GM19397 (cell line): ENCODE data around the gene STAG3.
A peak's percentile ranks its signal among the peaks of the same experiment; 100 is the strongest.

Experiments used
- ATAC-seq: cut with Tn5 transposase; IDR thresholded peaks from one replicate; pipeline ENCODE4 v1.9.1; 2021; ENCODE audit warnings: mild to moderate bottlenecking, moderate library complexity; ENCODE audit not compliant: unreplicated experiment

The STAG3 gene

DNA sequence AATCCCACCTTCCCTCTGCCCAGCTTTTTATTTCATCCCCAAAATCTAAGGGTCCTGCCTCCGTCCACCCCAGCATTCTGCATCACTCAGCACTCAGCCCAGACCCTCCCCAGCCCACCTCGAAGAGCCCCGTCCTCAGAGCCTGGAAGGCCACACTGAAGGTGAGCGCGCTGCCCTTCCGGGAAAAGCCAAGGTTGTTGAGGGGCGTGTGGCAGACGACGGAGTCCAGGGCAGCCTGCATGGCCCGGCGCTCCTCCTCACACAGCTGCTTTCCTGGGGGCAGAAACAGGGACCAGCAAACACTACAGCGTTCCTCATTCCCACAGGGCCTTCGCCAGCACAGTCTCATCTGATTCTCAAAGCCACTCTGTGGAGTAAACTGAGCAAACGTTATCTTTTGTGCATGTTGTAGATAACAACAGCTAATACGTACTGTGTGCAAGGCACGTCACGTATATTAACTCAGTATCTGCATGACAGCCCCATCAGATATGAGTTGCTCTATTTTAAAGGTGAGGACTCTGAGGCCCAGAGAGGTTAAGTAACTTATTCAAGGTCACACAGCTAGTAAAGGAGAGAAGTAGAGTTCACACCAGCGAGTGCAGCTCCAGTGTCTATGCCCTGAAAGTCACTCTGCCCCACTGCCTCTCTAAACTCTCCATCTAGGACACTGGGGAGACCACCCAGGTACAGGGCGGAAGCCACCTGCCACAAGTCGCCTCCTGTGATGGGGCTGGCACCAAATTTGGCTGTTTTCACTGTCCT lies 22.0 kb upstream of the STAG3 start:
- no peak for ATAC-seq

DNA sequence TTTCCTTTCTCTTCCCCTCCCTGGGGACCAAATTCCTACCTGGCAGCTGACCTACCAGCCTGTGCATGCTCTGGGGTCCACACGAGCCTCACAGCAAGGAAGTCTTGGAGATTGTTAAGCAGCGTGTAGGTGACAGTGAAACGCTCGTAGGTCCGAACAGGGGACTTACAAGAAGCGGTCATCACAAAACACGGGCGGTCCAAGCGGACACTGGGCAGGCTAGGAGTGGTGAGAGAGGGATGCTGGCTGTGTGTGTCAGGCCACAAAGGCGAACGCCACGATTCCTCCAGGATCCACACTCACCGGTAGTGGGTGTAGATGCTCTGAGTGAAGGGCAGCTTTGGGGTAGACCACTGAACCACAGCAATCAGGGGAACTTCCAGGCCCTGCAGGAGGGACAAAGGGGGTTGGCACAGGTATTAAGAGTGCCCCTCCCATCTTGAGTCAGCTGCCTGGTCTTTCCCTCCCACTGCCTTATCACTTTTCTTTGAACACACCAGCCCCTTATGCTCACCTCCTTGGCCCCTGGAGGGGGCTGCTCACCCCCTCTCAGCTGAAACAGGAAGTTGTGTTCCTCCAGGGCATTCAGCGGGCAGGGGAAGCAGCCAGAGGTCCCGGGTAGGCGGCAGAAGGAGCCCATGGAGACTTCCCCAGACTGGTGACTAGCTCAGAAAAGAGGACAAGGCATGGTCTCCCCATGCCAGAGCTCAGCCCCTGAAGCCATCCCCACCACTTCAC lies 21.2 kb upstream of the STAG3 start:
- no peak for ATAC-seq

- ATAC-seq = no peak
Measured at GRCh38 chr7:100157069-100157333, 20.7 kb upstream of the STAG3 start.

DNA sequence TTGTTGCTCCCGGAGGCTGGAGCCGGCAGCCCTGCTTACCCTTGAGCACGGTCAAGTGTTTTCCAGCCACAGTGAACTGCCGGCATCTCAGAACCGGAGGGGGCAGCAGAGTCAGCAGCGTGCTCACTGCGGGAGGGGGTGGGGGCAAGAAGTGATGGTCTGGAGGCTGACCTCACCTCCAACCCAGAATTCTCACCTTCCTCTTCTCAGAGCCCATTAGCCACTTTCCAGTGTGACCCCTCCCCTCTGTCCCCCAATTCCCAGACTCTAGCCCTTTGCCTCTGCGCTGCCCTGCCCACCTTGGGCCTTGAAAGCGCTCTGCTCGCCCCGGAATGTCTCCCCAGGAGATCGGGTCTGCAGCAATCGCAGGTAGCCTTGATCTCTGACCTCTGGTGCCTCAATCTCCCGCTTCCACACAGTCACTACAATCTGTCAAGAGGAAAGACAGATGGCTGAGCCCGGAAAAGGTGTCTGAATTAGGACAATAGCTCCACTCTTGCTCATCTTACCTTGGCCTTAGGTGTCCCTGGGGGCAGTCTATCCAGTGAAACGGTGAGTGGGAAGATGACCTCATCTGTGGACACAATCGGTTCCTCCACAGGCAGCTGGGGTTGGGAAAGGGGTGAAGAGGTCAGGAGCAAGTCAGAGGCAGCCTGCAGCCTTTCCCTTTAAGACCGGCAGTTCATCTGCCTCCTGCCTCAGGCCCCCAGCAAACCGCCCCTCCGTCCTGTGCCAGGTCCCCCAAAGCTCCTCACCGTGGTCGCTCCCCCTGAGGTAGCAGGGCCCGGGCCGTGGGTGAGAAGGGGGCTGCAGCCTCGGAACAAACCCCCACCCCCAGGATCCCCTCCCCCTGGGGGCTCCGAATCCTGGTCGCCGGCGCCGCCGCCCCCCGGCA lies 20.1 kb upstream of the STAG3 start:
- ATAC-seq = no peak

DNA sequence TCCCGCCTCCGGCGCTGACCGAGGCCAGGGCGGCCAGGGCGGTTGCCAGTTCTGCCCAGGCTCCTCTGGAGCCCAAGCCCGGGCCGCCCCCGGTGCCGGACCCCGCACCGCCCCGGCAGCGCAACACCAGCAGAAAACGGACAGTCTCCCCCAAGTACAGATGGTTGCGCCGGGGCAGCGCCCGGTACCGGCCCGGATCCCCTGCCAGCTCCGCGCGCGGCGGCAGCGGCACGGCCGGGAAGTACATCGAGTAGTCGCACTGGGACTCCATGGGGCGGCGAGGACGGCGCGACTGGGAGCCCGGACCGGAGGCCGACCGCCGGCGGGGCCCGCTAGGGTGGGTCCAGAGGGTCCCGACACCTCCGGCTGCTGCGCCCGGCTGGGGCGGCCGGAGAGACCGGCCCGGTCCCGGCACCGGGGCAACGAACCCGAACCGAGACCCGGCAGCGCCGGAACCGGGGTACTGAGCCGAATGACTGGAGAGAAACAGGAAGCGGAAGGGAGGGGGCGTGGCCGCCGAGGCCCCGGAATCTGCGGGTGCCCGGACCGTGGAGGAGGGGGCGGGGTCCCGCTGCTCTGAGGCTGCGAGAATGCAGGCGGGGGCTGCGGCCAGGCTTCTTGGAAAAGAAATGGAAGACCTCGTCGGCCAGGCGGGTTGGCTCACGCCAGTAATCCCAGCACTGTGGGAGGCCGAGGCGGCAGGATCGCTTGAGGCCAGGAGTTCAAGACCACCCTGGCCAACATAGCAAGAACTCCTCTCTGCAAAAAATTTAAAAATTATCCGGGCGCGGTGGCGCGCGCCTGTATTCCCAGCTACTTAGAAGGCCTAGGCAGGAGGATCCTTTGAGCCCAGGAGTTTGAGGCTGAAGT lies 19.3 kb upstream of the STAG3 start, which contains the start of gene TRAPPC14:
TSS of gene TRAPPC14 (minus strand) at position 495 of the 870 bp plus-strand sequence. CDS start at position 271, 224 bp downstream.
- ATAC-seq = peak; percentile 88

GRCh38 chr7:100159099-100159623 lies 18.6 kb upstream of the STAG3 start:
- no peak for ATAC-seq

GRCh38 chr7:100160067-100160466 lies 17.7 kb upstream of the STAG3 start:
- no peak for ATAC-seq

GRCh38 chr7:100163006-100163531 lies 14.6 kb upstream of the STAG3 start:
- ATAC-seq = no peak

DNA sequence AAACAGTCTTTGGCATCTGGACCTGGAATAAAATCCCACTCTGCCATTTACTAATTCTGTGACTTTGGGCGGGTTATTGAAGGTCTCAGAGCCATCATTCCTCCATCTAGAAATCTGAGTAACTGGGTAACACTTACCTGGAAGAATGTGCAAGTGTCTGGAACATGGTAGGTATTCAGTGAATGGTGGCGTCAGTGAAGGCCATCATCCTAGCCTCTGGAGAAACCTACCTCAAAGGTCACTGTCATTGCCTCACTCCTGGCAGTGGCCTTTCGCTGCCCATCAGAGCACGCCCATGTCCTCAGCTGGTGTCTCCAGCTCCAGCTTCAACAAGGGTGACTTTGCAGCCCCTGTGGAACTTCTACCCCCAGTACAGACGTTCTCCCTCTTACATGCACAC lies 13.8 kb upstream of the STAG3 start:
- no peak for ATAC-seq

GRCh38 chr7:100166317-100166940 lies 11.3 kb upstream of the STAG3 start:
- no peak for ATAC-seq

GRCh38 chr7:100166970-100167911 lies 10.5 kb upstream of the STAG3 start:
- no peak for ATAC-seq

DNA sequence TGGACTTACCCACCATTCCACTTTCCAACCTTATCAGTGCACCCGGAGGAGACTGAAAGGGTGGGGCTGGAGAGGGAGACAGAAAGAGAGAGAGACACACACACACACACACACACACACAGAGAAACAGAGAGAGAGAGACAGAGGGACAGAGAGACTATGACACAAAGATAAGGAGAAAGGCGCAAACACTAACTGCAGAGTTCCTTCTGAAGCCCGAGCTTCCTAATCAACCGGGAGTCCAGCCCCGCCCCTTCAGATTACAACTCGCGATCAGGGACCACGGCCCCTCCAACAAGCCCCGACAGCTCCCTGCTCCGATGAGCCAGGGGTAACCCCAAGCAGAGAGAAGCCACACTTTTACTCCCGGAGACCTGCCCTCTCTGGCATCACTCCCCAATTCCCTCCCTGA lies 9.8 kb upstream of the STAG3 start:
- ATAC-seq = no peak

DNA sequence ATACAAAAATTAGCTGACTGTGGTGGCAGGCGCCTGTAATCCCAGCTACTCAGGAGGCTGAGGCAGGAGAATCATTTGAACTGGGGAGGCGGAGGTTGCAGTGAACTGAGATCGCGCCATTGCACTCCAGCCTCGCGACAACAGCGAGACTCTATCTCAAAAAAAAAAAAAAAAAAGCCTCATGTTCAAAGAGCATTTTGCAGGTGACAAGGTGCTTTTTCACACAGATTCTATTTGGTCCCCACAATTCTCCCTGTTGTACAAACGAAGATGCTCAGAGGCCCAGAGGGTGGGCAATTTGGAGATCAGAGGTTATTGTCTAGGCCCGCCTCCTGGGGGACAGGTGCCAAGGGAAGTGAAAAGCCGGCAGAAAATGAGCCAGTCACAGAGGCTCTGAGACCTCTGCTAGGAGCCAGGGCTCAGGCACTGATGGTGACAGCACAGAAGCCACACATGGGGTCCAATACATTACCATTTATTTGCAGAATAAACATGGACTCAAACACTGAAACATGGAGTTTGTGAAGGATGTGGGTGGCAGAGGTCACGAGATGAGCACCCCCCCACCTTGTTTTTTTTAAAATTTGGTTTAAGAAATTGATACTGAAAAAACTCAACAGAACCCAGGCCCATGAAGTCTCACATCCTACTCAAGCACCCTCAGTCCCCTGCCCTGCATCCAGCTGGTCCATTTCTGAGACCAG lies 8.4 kb upstream of the STAG3 start:
- no peak for ATAC-seq

- no peak for ATAC-seq
Measured at GRCh38 chr7:100170101-100170897, 7.4 kb upstream of the STAG3 start.

DNA sequence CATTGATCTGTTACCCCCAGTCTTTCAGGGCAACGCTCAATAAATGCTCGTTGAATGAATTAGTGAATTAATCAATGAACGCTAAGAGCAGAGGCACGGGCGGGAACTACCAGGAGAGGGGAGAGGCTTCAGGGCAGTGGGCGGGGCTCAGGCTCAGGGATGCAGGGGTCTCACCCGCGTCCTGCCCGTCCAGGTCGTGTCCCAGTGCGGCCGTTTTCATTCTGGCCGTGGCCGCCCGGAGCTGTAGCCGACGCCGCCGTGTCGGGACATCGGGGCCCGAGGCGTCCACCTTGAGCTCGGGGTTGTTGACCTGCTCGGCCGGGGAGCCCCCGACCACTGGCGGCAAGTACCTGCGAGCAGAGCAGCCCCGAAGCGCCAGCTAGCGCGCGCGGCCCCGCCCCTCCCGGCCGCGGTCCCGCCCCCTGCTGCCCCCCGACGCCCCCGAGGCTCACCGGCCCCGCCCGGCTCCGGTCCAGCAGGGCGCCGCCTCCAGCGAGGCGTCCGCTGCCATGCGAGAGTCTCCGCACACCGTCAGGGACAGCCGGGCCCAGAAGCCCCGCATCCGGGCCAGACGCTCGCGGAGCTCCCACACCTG lies 6.5 kb upstream of the STAG3 start:
- no peak for ATAC-seq

DNA sequence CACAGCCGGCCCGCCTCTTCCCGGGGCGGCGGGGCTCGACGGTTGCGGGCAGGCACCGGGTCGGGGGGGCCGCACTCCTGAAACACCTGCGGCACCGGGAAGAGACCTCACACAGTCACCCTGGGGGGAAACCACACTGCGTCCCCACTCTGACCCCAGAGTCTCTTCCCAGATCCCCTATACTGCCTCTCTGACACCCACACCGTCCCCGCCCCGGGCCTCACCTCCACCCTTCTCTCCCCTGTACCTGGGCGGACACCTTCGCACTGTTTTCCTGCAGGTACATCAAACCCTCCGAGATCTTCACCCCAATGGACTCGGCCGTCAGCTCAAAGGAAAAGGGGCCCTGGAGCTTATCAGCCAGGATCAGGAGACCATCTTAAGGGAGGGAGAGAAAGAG lies 5.9 kb upstream of the STAG3 start:
- no peak for ATAC-seq
